Erythroblast (primary cell): Measurements from ENCODE around the gene PCSK7.

Experiments used
- GATA1 ChIP-seq: IDR thresholded peaks from 2 replicates; pipeline ENCODE4 v1.6.1; 2011; ENCODE audit warnings: low read depth, mild to moderate bottlenecking, control low read depth, low read length, moderate library complexity
- POLR2A ChIP-seq: IDR thresholded peaks from 2 replicates; pipeline ENCODE4 v1.6.1; 2011; ENCODE audit warnings: mild to moderate bottlenecking, low read length

DNA sequence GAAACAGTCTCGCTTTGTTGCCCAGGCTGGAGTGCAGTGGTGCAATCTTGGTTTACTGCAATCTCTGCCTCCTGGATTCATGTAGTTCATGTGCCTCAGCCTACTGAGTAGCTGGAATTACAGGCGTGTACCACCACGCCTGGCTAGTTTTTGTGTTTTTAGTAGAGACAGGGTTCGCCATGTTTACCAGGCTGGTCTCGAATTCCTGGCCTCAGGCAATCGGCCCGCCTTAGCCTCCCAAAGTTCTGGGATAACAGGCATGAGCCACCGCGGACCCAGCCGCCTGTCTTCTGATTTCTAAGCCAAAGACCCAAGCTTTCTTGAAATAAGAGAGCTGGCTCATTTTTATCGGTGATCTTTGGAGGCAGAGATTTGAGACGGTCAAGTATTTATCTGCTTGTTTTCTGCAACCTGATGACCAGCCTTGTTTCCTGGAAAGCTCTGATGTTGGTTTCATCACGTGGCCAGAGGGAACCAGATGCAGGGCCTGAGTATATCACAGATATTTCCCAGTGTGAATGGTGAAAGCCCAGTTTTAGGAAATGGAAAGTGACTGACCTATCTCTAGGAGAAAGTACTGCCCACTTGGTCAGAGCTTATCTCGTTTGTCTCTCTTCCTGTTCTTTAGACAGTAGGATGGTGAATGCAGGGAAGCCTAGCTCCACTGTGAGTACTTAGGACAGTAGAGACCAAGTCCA is 59.0 kb downstream of the PCSK7 start:
- TF ChIP-seq POLR2A (no peak), GATA1 (no peak)
